ENCODE results near the gene OTUD1. TPM values are rescaled to one million over a fixed set of nuclear protein-coding genes. Genes with fewer than 3 reads are reported as not detected.

The OTUD1 gene
- total RNA-seq, 2 experiments from 2014 or later, result 23.4 to 23.9 TPM

DNA sequence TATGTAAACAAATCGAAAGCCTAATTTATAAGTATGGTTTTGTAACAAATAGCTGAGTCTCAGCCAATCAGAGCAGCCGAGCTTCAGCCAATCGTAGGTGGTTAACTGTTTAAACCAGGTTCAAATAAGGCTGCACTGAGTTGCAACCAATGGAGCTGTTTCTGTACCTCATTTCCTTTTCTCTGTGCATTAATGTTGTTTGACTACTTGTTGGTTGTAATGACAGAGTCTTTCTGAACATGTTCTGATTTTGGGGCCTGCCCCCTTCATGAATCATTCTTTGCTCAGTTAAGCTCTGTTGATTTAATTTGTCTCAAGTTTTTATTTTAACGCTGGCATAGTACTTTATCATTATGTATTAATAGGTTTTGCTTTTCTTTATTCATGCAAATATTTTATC is 14.6 kb downstream of the OTUD1 start:
- Mint-ChIP-seq H3K4me3 (no peak overlapping the region), H3K36me3 (ENCODE audit: low read depth) (no peaks in the 10 kb centered on the region), H3K27me3 (no peaks in the 10 kb centered on the region), H3K9me3 (no peaks in the 10 kb centered on the region), H3K27ac (no peak overlapping the region), H3K4me1 (peaks cover 14% of the 10 kb centered on the region)
- ChIA-PET CTCF (interaction anchor here (1.2 kb wide), 1 partner anchor 13 kb away, joined by 3 read pairs; no protein-coding TSS in a partner anchor), POLR2A (interaction anchor here (1.4 kb wide), 1 partner anchor 13 kb away, joined by 6 read pairs; no protein-coding TSS in a partner anchor)
- no peak for DNase-seq

DNA sequence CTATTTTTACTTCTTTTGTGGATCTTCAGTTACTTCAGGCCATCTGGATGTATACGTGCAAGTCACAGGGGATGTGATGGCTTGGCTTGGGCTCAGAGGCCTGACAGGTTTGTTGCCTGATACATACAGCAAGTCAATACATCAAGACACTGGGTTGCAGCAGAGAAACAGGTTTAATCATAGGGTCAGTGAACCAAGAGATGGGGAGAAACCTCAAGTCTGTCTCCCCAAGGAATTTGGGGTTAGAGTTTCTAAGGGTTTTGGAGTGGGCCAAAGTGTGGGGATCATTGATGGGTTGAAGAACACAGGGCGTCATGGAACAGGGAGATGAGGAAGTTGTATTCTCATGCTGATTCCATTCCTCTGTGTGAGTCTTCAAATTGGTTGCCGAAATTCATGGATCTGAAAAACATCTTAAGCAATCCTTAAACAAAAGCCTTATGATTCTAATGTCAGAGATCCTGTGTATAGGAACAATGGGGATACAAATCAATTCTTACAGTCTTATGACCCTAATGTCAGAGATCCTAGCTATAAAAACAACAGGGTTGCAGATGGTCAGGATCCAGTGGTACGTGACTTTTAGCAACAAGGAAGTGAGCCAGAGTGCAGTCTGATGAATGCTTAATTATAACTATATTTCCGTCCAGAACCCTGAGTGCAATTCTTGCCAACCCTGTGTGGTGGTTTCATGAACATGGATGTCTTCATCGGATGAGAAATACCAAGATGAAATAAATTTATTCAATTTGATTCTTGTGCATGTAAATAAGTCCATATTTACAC is 18.9 kb downstream of the OTUD1 start:
- POLR2A ChIA-PET, result no interaction called here
- DNase-seq, result no peak
- Mint-ChIP-seq H3K9me3 (no peaks in the 10 kb centered on the region), H3K36me3 (ENCODE audit: low read depth) (no peaks in the 10 kb centered on the region), H3K27me3 (no peaks in the 10 kb centered on the region), H3K4me1 (no peaks in the 10 kb centered on the region), H3K4me3 (no peak overlapping the region), H3K27ac (no peak overlapping the region)
- CTCF ChIA-PET, result no interaction called here

DNA sequence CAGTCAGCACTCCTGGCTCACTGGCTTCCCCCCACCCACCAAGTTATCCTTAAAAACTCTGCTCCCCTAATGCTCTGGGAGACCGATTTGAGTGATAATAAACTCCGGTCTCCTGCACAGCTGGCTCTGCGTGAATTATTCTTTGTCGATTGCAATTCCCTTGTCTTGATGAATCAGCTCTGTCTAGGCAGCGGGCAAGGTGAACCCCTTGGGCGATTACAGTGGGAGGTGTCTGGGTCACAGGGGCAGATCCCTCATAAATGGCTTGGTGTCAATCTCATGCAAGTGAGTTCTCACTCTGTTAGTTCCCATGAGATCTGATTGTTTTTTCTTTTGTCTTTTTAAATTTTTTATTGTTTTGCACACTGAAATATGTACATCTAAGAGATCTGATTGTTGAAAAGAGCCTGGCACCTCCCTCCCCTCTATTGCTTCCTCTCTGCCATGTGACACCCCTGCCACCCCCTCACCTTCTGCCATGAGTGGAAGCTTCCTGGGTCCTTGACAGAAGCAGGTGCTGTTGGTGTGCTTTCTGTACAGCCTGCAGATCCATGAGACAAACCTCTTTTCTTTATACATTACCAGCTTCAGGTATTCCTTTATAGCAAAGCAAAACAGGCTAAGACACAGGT is 20.5 kb downstream of the OTUD1 start:
- DNase-seq, result no peak
- Mint-ChIP-seq H3K4me3 (no peak overlapping the region), H3K4me1 (no peaks in the 10 kb centered on the region), H3K27me3 (no peaks in the 10 kb centered on the region), H3K27ac (no peak overlapping the region), H3K36me3 (ENCODE audit: low read depth) (no peaks in the 10 kb centered on the region), H3K9me3 (no peaks in the 10 kb centered on the region)
- ChIA-PET CTCF (no interaction called here), POLR2A (no interaction called here)

DNA sequence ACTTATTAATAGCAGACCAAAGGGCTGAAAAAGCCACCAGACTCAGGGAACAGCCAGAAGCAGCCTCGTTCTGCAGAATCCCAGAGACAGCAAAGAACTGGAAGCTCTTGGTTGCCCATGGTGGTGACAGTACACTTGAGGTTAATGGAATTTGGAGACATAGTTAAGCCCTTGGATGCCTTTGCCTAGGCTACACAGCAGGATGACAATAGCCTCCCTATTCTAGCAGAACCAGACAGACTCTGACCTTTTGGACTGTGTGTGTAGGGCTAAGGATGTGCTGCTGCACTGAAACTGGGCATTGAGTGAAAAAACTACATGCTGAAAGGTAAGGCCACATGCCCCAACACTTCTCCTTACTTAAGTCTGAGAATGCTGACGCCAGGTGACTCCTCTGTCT is 22.7 kb downstream of the OTUD1 start:
- POLR2A ChIA-PET, result no interaction called here
- no peaks in the 10 kb centered on the region for H3K27me3 Mint-ChIP-seq
- H3K36me3 Mint-ChIP-seq (ENCODE audit: low read depth), result no peaks in the 10 kb centered on the region
- CTCF ChIA-PET, result interaction anchor here (1.0 kb wide), 1 partner anchor 147 kb away, joined by 3 read pairs; no protein-coding TSS in a partner anchor
- no peaks in the 10 kb centered on the region for H3K4me1 Mint-ChIP-seq
- no peak overlapping the region for H3K27ac Mint-ChIP-seq
- no peaks in the 10 kb centered on the region for H3K9me3 Mint-ChIP-seq
- no peak for DNase-seq
- H3K4me3 Mint-ChIP-seq, result no peak overlapping the region

DNA sequence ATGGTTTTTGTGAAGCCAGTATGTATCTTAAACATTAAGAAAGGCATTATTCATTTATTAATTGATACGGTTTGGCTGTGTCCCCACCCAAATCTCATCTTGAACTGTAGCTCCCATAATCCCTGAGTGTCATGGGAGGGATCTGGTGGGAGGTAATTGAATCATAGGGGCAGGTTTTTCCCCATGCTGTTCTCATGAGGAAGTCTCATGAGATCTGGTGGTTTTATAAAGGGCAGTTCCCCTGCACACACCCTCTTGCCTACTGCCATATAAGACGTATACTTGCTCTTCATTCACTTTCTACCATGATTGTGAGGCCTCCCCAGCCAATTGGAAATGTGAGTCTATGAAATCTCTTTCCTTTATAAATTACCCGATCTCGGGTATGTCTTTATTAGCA is 28.1 kb downstream of the OTUD1 start:
- DNase-seq, result no peak
- Mint-ChIP-seq H3K9me3 (no peaks in the 10 kb centered on the region), H3K4me1 (no peaks in the 10 kb centered on the region), H3K4me3 (no peak overlapping the region), H3K27ac (no peak overlapping the region), H3K27me3 (peaks cover 16% of the 10 kb centered on the region), H3K36me3 (ENCODE audit: low read depth) (no peaks in the 10 kb centered on the region)
- POLR2A ChIA-PET, result no interaction called here
- CTCF ChIA-PET, result interaction anchor here (0.8 to 0.9 kb wide), 2 partner anchors 13 to 173 kb away, joined by 3 to 4 read pairs; no protein-coding TSS in a partner anchor

GRCh38 chr10:23467548-23467947 is 28.7 kb downstream of the OTUD1 start:
- ChIA-PET CTCF (interaction anchor here (0.8 kb wide), 1 partner anchor 152 kb away, joined by 3 read pairs; no protein-coding TSS in a partner anchor), POLR2A (no interaction called here)
- no peaks in the 10 kb centered on the region for H3K36me3 Mint-ChIP-seq (ENCODE audit: low read depth)
- H3K4me1 Mint-ChIP-seq, result no peaks in the 10 kb centered on the region
- no peaks in the 10 kb centered on the region for H3K9me3 Mint-ChIP-seq
- no peak overlapping the region for H3K27ac Mint-ChIP-seq
- no peak for DNase-seq
- H3K4me3 Mint-ChIP-seq, result no peak overlapping the region
- peaks cover 16% of the 10 kb centered on the region for H3K27me3 Mint-ChIP-seq

- DNase-seq, result no peak
- no peaks in the 10 kb centered on the region for H3K36me3 Mint-ChIP-seq (ENCODE audit: low read depth)
- no peak overlapping the region for H3K4me3 Mint-ChIP-seq
- H3K4me1 Mint-ChIP-seq, result no peaks in the 10 kb centered on the region
- H3K27me3 Mint-ChIP-seq, result peaks cover 16% of the 10 kb centered on the region
- no peaks in the 10 kb centered on the region for H3K9me3 Mint-ChIP-seq
- POLR2A ChIA-PET, result no interaction called here
- H3K27ac Mint-ChIP-seq, result no peak overlapping the region
- CTCF ChIA-PET, result no interaction called here
Measured at GRCh38 chr10:23469596-23470237, 30.8 kb downstream of the OTUD1 start.

GRCh38 chr10:23472181-23472580 is 33.3 kb downstream of the OTUD1 start:
- no peak overlapping the region for H3K4me3 Mint-ChIP-seq
- CTCF ChIA-PET, result no interaction called here

DNA sequence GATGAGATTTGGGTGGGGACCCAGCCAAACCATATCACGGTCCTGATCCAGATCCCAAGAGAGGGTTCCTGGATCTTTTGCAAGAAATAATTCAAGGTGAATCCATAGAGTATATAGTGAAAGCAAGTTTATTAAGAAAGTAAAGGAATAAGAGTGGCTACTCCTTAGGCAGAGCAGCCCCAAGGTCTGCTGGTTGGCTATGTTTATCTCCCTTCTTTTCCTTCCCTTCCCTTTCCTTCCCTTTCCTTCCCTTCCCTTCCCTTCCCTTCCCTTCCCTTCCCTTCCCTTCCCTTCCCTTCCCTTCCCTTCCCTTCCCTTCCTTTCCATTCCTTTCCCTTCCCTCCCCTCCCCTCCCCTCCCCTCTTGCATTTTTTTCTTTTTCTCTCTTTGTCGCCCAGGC is 35.2 kb downstream of the OTUD1 start:
- no peak overlapping the region for H3K27ac Mint-ChIP-seq
- no peaks in the 10 kb centered on the region for H3K36me3 Mint-ChIP-seq (ENCODE audit: low read depth)
- no peaks in the 10 kb centered on the region for H3K4me1 Mint-ChIP-seq
- ChIA-PET CTCF (no interaction called here), POLR2A (no interaction called here)
- H3K27me3 Mint-ChIP-seq, result peaks cover 12% of the 10 kb centered on the region
- no peak overlapping the region for H3K4me3 Mint-ChIP-seq
- no peaks in the 10 kb centered on the region for H3K9me3 Mint-ChIP-seq
- DNase-seq, result no peak

More at GRCh38 chr10:23472181-23472580, 33.3 kb downstream of the OTUD1 start:
- H3K9me3 Mint-ChIP-seq, result no peaks in the 10 kb centered on the region
- H3K27me3 Mint-ChIP-seq, result peaks cover 16% of the 10 kb centered on the region
- no peak overlapping the region for H3K27ac Mint-ChIP-seq
- DNase-seq, result no peak
- H3K36me3 Mint-ChIP-seq (ENCODE audit: low read depth), result no peaks in the 10 kb centered on the region
- POLR2A ChIA-PET, result interaction anchor here (0.6 kb wide), 1 partner anchor 9 kb away, joined by 3 read pairs; no protein-coding TSS in a partner anchor
- no peaks in the 10 kb centered on the region for H3K4me1 Mint-ChIP-seq

DNA sequence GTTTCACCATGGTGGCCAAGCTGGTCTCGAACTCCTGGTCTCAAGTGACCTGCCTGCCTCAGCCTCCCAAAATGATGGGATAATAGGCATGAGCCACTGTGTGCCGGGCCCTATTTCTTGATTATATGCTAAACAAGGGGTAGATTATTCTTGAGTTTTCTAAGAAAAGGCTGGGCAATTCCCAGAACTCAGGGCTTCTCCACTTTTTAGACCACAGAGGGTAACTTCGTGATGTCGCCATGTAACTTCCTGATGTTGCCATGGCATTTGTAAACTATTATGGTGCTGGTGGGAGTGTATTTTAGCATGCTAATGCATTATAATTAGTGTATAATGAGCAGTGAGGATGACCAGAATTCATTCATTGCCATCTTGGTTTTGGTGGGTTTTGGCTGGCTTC is 35.8 kb downstream of the OTUD1 start:
- H3K27me3 Mint-ChIP-seq, result peaks cover 10% of the 10 kb centered on the region
- H3K4me3 Mint-ChIP-seq, result no peak overlapping the region
- POLR2A ChIA-PET, result no interaction called here
- H3K36me3 Mint-ChIP-seq (ENCODE audit: low read depth), result no peaks in the 10 kb centered on the region
- no peaks in the 10 kb centered on the region for H3K9me3 Mint-ChIP-seq
- H3K4me1 Mint-ChIP-seq, result no peaks in the 10 kb centered on the region
- no peak for DNase-seq
- CTCF ChIA-PET, result interaction anchor here (0.6 kb wide), 1 partner anchor 1300 kb away, joined by 3 read pairs; no protein-coding TSS in a partner anchor
- no peak overlapping the region for H3K27ac Mint-ChIP-seq

- ChIA-PET CTCF (no interaction called here), POLR2A (no interaction called here)
- no peaks in the 10 kb centered on the region for H3K36me3 Mint-ChIP-seq (ENCODE audit: low read depth)
- no peaks in the 10 kb centered on the region for H3K4me1 Mint-ChIP-seq
- H3K4me3 Mint-ChIP-seq, result no peak overlapping the region
- no peak overlapping the region for H3K27ac Mint-ChIP-seq
- DNase-seq, result no peak
- no peaks in the 10 kb centered on the region for H3K9me3 Mint-ChIP-seq
- H3K27me3 Mint-ChIP-seq, result peaks cover 9% of the 10 kb centered on the region
Measured at GRCh38 chr10:23478570-23478969, 39.7 kb downstream of the OTUD1 start.

DNA sequence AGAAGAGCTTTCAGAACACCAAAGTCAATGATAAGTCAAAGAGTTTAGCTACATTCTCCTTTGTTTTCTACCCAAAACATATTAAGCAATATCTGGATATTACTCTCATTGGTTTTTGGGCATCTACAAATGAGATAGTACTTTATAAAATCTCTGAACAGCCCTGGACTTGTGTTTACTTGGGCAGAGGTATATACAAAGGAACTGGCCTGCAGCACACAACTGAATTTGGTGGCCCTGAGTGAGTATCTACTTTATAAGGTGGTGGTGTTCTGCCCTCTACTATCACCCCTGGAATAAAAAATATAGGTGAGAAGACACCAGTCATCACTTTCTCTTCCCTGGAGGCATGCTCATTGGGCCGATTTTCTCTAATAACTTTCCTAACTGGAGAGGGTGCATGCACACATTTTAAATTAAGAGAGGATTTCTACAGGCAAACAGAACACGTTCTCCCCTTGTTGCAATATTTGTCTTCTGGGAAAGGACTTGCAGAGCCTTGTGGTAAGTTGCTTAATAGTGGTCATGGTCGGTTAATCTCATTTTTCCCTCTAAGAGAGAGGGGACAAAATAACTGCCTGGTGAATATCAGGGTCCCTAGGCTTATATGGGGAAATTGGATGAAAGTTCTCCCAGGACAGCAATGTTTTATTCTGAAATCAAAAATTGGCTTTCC is 41.1 kb downstream of the OTUD1 start:
- H3K4me3 Mint-ChIP-seq, result no peak overlapping the region
- no peak overlapping the region for H3K27ac Mint-ChIP-seq
- H3K36me3 Mint-ChIP-seq (ENCODE audit: low read depth), result no peaks in the 10 kb centered on the region
- CTCF ChIA-PET, result no interaction called here
- H3K4me1 Mint-ChIP-seq, result no peaks in the 10 kb centered on the region
- DNase-seq, result no peak
- peaks cover 9% of the 10 kb centered on the region for H3K27me3 Mint-ChIP-seq
- POLR2A ChIA-PET, result no interaction called here
- H3K9me3 Mint-ChIP-seq, result no peaks in the 10 kb centered on the region

DNA sequence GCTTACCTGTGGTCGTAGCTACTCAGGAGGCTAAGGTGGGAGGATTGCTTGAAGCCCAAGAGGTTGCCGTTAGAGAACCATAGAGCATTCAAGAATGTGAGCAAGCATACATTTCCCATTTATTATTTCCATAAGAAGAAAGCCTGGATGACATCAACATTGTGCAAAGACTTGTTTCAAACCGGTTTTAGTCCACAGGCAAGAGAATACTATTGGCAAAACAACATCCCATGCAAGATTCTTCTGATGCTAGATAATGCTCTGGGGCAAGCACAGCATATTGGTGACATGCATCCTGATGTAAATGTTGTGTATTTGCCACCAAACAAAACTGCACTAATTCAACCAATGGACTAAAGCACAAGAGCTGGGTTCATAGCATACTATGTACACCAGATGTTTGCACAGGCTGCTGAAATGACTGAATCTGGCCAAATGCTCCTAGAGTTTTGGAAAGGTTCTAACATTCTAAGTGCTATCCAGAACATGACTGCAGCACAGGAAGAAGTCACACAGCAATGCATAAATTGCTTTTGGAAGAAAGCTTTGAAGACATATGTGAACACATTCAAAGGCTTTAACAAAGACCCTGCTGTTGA is 42.6 kb downstream of the OTUD1 start:
- Mint-ChIP-seq H3K4me1 (no peaks in the 10 kb centered on the region), H3K36me3 (ENCODE audit: low read depth) (no peaks in the 10 kb centered on the region), H3K4me3 (no peak overlapping the region), H3K9me3 (no peaks in the 10 kb centered on the region), H3K27ac (no peak overlapping the region), H3K27me3 (peaks cover 9% of the 10 kb centered on the region)
- ChIA-PET POLR2A (no interaction called here), CTCF (no interaction called here)
- DNase-seq, result no peak
